ENCODE results near the gene EYS.

The EYS gene

GRCh38 chr6:64860203-64860602 lies 846.8 kb downstream of the EYS start:
- no peaks in the 10 kb centered on the region for H4K20me1 ChIP-seq (ENCODE audit: insufficient read depth)
- no peak overlapping the region for H3K27ac ChIP-seq
- H3K36me3 ChIP-seq (ENCODE audit: insufficient read depth): no peaks in the 10 kb centered on the region
- no peak overlapping the region for H3K4me2 ChIP-seq
- no peak overlapping the region for H3K4me3 ChIP-seq (IDR thresholded peaks at IDR 0.05; ENCODE audit: insufficient read depth, low read depth, low read length)
- no peak overlapping the region for H2AFZ ChIP-seq (ENCODE audit: low read depth)
- no peaks in the 10 kb centered on the region for H3K4me1 ChIP-seq (ENCODE audit: low read depth, poor library complexity, severe bottlenecking)
- H3K79me2 ChIP-seq (ENCODE audit: insufficient read depth, low read depth): no peaks in the 10 kb centered on the region
- H3K9ac ChIP-seq: no peak overlapping the region
- no peaks in the 10 kb centered on the region for H3K27me3 ChIP-seq (ENCODE audit: insufficient read depth, low read depth)
- TF ChIP-seq CTCF (conservative IDR thresholded peaks at IDR 0.05; ENCODE audit: low read depth, low read length): no peak

GRCh38 chr6:64850121-64850520 lies 856.9 kb downstream of the EYS start:
- Histone ChIP-seq H3K27me3 (ENCODE audit: insufficient read depth, low read depth) (no peaks in the 10 kb centered on the region), H3K36me3 (ENCODE audit: insufficient read depth) (no peaks in the 10 kb centered on the region), H3K9ac (no peak overlapping the region), H3K4me2 (no peak overlapping the region), H3K4me1 (ENCODE audit: low read depth, poor library complexity, severe bottlenecking) (no peaks in the 10 kb centered on the region), H3K79me2 (ENCODE audit: insufficient read depth, low read depth) (no peaks in the 10 kb centered on the region), H2AFZ (ENCODE audit: low read depth) (no peak overlapping the region), H3K4me3 (IDR thresholded peaks at IDR 0.05; ENCODE audit: insufficient read depth, low read depth, low read length) (no peak overlapping the region), H3K27ac (no peak overlapping the region), H4K20me1 (ENCODE audit: insufficient read depth) (no peaks in the 10 kb centered on the region)
- no peak for TF ChIP-seq CTCF (conservative IDR thresholded peaks at IDR 0.05; ENCODE audit: low read depth, low read length)

GRCh38 chr6:64848467-64848866 lies 858.6 kb downstream of the EYS start:
- no peaks in the 10 kb centered on the region for H3K4me1 ChIP-seq (ENCODE audit: low read depth, poor library complexity, severe bottlenecking)
- no peak for TF ChIP-seq CTCF (conservative IDR thresholded peaks at IDR 0.05; ENCODE audit: low read depth, low read length)

DNA sequence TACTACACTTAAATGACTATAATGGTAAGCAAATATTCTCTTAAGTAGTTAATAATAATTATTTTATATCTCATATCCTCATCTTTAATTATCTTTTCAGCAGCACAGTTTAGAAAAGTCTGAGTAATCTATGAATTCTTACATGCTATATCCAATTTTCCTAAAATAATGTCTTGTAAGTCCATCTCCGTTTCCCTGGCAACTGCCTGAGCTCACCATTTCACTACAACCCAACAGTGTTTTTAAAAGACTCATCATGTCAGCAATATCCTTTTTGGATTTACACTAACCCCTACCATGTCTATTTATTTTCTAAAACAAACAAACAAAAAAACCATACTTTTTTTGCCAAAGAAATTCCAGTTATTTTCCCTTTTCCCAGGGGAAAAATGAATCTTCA lies 859.6 kb downstream of the EYS start:
- no peak overlapping the region for H3K4me3 ChIP-seq (IDR thresholded peaks at IDR 0.05; ENCODE audit: insufficient read depth, low read depth, low read length)
- no peaks in the 10 kb centered on the region for H3K36me3 ChIP-seq (ENCODE audit: insufficient read depth)
- no peak overlapping the region for H3K9ac ChIP-seq
- H4K20me1 ChIP-seq (ENCODE audit: insufficient read depth): no peaks in the 10 kb centered on the region
- no peaks in the 10 kb centered on the region for H3K4me1 ChIP-seq (ENCODE audit: low read depth, poor library complexity, severe bottlenecking)
- TF ChIP-seq CTCF (conservative IDR thresholded peaks at IDR 0.05; ENCODE audit: low read depth, low read length): no peak
- H3K79me2 ChIP-seq (ENCODE audit: insufficient read depth, low read depth): no peaks in the 10 kb centered on the region
- H3K27me3 ChIP-seq (ENCODE audit: insufficient read depth, low read depth): no peaks in the 10 kb centered on the region
- no peak overlapping the region for H3K27ac ChIP-seq
- no peak overlapping the region for H2AFZ ChIP-seq (ENCODE audit: low read depth)
- H3K4me2 ChIP-seq: no peak overlapping the region

More at GRCh38 chr6:64848467-64848866, 858.6 kb downstream of the EYS start:
- Histone ChIP-seq H3K4me3 (IDR thresholded peaks at IDR 0.05; ENCODE audit: insufficient read depth, low read depth, low read length) (no peak overlapping the region), H3K27me3 (ENCODE audit: insufficient read depth, low read depth) (no peaks in the 10 kb centered on the region), H3K4me2 (no peak overlapping the region), H4K20me1 (ENCODE audit: insufficient read depth) (no peaks in the 10 kb centered on the region), H3K79me2 (ENCODE audit: insufficient read depth, low read depth) (no peaks in the 10 kb centered on the region), H3K27ac (no peak overlapping the region), H3K9ac (no peak overlapping the region), H2AFZ (ENCODE audit: low read depth) (no peak overlapping the region), H3K36me3 (ENCODE audit: insufficient read depth) (no peaks in the 10 kb centered on the region)
